Measurements from ENCODE around the gene NOD2.

DNA sequence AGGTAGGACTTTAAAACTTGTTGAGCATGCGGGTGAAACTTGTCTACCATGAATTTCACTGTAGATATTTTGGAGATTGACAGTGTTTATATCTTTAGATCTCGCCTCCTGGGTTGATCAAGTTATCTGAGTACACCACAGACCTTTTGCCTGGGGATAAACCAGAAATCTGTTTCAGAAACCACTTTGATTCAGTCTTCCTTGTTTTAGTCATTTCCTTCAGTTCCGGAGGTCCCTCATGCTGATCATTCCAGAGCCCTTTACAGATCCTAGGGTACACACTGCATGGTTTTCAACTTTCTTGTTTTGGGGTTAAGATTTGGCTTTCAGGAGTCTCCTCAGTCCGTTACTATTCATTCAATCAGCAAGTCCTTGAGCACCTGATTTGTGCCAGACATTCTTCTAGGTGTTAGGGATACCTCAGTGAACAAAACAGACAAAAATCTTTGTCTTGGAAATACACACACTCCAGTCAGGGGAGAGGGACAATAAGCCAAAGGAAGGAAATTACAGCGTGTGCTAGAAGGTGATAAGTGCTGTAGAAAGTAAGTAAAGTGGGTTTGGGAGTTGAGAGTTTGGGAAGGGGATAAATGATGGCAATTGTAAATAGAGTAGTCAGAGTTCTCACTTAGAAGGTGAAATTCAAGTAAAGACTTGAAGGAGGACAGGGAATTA is 12.2 kb downstream of the NOD2 start:
- TF ChIP-seq RAD21 (IDR thresholded peaks at IDR 0.05; ENCODE audit: low read depth) = no peak
- TF ChIP-seq EZH2 (IDR thresholded peaks at IDR 0.05) = no peak
- no peak for TF ChIP-seq SRF (IDR thresholded peaks at IDR 0.05; ENCODE audit: low read depth)
